OCI-LY7 (cell line): ENCODE measurements around the gene ZNF354B. TPM values are rescaled to one million over a fixed set of nuclear protein-coding genes. Genes with fewer than 3 reads are reported as not detected.

Source experiments
- BruUV-seq: library from RNA; stranded (reverse); fragments of 400-500 nt; replicated peaks from 2 replicates; lab custom pipeline; 2021; lab: Mats Ljungman, UMichigan
- CTCF ChIA-PET: fragments of 300-600 bp; sonication (Branson Sonifier 250); formaldehyde crosslinking; loops from one replicate; lab custom pipeline; 2022; ENCODE audit warnings: antibody characterized with exemption; ENCODE audit not compliant: unreplicated experiment; lab: Charles Lee
- POLR2A ChIA-PET: fragments of 300-600 bp; sonication (Branson Sonifier 250); formaldehyde crosslinking; loops from one replicate; lab custom pipeline; 2022; ENCODE audit warnings: antibody characterized with exemption; lab: Charles Lee
- DNase-seq: peaks from one replicate; pipeline ENCODE4 v3.0.0-alpha.2; 2015; ENCODE audit warnings: low spot score
- H2AFZ ChIP-seq: fragments of 200-600 bp; sonication (generic), shearing (Covaris generic); 2 replicates; pipeline ENCODE4 v1.6.1; 2014; ENCODE audit warnings: mild to moderate bottlenecking, antibody characterized with exemption, low read length, moderate library complexity
- H3K27ac ChIP-seq: fragments of 200-600 bp; sonication (generic); 2 replicates; pipeline ENCODE4 v1.5.1; 2014; ENCODE audit warnings: mixed run types, low read depth, mild to moderate bottlenecking, moderate library complexity, low read length, inconsistent platforms; ENCODE audit not compliant: poor library complexity, severe bottlenecking
- H3K36me3 ChIP-seq: fragments of 200-600 bp; sonication (generic); 2 replicates; pipeline ENCODE4 v1.6.1; 2014; ENCODE audit warnings: mild to moderate bottlenecking, antibody characterized with exemption, low read length, moderate library complexity, mixed read lengths; ENCODE audit not compliant: insufficient read depth
- H3K4me1 ChIP-seq: fragments of 200-600 bp; sonication (generic); 2 replicates; pipeline ENCODE4 v1.5.1; 2014; ENCODE audit warnings: mild to moderate bottlenecking, low read length; ENCODE audit not compliant: insufficient read depth, poor library complexity, severe bottlenecking
- H3K4me2 ChIP-seq: fragments of 200-600 bp; sonication (generic); 2 replicates; pipeline ENCODE4 v1.6.1; 2014; ENCODE audit warnings: mild to moderate bottlenecking, low read length
- H3K4me3 ChIP-seq: fragments of 200-600 bp; sonication (generic); 2 replicates; pipeline ENCODE4 v1.5.1; 2014; ENCODE audit warnings: mild to moderate bottlenecking, low read depth, low read length; ENCODE audit not compliant: poor library complexity, severe bottlenecking
- H3K79me2 ChIP-seq: fragments of 200-600 bp; sonication (generic); 2 replicates; pipeline ENCODE4 v1.6.1; 2016; ENCODE audit warnings: low read depth, mild to moderate bottlenecking, low read length, moderate library complexity, mixed read lengths; ENCODE audit not compliant: insufficient read depth
- H3K9me2 ChIP-seq: fragments of 200-600 bp; sonication (generic); 2 replicates; pipeline ENCODE4 v1.6.1; 2016; ENCODE audit warnings: mild to moderate bottlenecking, low read length, mixed read lengths; ENCODE audit not compliant: insufficient read depth
- H3K9me3 ChIP-seq: fragments of 200-600 bp; sonication (generic); 2 replicates; pipeline ENCODE4 v1.6.1; 2014; ENCODE audit warnings: mild to moderate bottlenecking, mixed run types, low read length, mixed read lengths
- H4K20me1 ChIP-seq: fragments of 200-600 bp; sonication (generic); 2 replicates; pipeline ENCODE4 v1.6.1; 2014; ENCODE audit warnings: mild to moderate bottlenecking, antibody characterized with exemption, low read length, moderate library complexity, mixed read lengths; ENCODE audit not compliant: insufficient read depth
- EZH2phosphoT487 ChIP-seq: fragments of 200-600 bp; sonication (generic); IDR thresholded peaks from 2 replicates; pipeline ENCODE4 v1.6.1; 2018; ENCODE audit warnings: low read depth, borderline replicate concordance, mild to moderate bottlenecking, mixed run types, antibody characterized with exemption, low read length, moderate library complexity, mixed read lengths
- intact Hi-C: fragments of 100-400 bp; cut with micrococcal nuclease; formaldehyde crosslinking; loops from one replicate; pipeline ENCODE4 v1.10.0; 2022; ENCODE audit not compliant: unreplicated experiment
- total RNA-seq, 2 experiments: library from RNA; depleted of rRNA in 1 of 2; stranded (reverse); fragments of >200 nt in 1 of 2; shearing (Covaris generic) in 1 of 2; gene quantifications; 2 replicates each; pipeline ENCODE4 v1.2.3, GENCODE V29; 2014 to 2022
- TF ChIP-seq, protein P1 (sequence below): fragments of 200-600 bp; sonication (generic); conservative IDR thresholded peaks from 2 replicates; pipeline ENCODE4 v1.5.1; 2014; ENCODE audit warnings: mild to moderate bottlenecking, antibody characterized with exemption, low read length, moderate library complexity, mixed read lengths

ZNF354B gene
- total RNA-seq, 2 experiments from 2014 or later, result 11.7 to 15.2 TPM

DNA sequence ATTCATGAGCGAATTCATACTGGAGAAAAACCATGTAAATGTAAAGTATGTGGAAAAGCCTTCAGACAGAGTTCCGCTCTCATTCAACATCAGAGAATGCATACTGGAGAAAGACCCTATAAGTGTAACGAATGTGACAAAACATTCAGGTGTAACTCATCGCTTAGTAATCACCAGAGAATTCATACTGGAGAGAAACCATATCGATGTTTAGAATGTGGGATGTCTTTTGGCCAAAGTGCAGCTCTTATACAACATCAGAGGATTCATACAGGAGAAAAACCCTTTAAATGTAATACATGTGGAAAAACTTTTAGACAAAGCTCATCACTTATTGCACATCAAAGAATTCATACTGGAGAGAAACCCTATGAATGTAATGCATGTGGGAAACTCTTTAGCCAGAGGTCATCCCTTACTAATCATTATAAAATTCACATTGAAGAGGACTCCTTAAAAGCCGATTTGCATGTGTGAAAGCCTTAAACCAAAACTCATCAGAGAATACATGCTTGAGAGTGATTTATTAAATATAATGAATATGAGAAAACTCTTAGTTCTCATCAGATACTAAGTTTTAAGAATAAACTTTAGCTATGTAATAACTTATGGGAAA is 24.2 kb downstream of the ZNF354B start:
- Histone ChIP-seq H2AFZ (no peak overlapping the region), H3K9me2 (no peaks in the 10 kb centered on the region), H3K36me3 (peaks cover 89% of the 10 kb centered on the region), H3K9me3 (peaks cover 39% of the 10 kb centered on the region), H3K4me3 (no peak overlapping the region), H3K79me2 (no peaks in the 10 kb centered on the region), H3K27ac (no peak overlapping the region), H3K4me1 (no peaks in the 10 kb centered on the region), H4K20me1 (no peaks in the 10 kb centered on the region), H3K4me2 (no peak overlapping the region)
- CTCF ChIA-PET, result no interaction called here
- POLR2A ChIA-PET, result no interaction called here
- TF ChIP-seq, protein P1, sequence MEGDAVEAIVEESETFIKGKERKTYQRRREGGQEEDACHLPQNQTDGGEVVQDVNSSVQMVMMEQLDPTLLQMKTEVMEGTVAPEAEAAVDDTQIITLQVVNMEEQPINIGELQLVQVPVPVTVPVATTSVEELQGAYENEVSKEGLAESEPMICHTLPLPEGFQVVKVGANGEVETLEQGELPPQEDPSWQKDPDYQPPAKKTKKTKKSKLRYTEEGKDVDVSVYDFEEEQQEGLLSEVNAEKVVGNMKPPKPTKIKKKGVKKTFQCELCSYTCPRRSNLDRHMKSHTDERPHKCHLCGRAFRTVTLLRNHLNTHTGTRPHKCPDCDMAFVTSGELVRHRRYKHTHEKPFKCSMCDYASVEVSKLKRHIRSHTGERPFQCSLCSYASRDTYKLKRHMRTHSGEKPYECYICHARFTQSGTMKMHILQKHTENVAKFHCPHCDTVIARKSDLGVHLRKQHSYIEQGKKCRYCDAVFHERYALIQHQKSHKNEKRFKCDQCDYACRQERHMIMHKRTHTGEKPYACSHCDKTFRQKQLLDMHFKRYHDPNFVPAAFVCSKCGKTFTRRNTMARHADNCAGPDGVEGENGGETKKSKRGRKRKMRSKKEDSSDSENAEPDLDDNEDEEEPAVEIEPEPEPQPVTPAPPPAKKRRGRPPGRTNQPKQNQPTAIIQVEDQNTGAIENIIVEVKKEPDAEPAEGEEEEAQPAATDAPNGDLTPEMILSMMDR, result no peak
- TF ChIP-seq EZH2phosphoT487, result no peak
- intact Hi-C loops, result no loop called here
- no TSS peak for BruUV-seq
- no peak for DNase-seq

DNA sequence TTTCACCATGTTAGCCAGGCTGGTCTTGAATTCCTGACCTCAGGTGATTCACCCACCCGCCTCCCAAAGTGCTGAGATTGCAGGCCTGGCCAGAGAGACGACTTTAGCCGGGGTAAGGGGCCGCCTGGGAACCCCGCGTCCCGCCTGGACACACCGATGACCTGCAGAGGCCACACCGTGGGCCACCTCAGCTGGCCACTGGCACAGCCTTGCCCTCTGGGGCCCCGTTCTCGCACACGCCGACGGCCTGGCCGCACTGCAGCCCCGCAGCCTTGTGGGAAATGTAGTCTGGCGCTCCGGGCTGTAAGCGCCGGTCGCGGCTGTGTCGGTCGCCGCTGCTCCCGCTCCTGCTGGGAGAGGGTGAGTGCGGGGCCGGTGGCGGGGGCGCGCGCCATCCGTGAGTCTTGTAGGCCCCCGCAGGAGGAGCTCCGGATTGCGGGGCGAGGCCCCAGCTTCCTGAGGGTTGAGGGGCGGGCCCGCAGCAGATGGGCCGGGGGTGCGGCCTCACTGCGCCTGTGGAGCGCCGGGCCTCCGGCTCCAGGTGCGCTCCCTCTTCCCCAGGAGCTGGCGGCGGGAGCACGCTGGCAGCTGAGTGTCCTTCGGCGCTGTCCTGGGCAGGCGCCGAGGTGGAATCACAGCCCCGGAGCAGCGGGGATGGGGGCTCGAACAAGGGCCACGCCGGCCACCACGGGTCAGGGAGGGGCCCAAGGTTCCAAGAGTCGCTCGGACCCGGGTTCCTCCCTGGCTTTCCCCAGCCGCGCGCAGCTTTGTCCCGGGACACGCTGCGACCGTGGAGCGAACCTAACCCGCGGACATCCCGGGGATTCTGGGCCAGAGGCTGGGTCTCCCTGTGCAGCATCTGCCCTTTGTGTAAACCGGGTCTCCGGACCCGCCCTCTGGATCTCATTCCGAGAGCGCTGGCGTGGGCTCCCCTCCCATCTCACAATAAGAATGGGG is 36.1 kb downstream of the ZNF354B start, which contains the start of gene ZFP2:
Gene ZFP2, plus strand, starts transcription at position 299 of the 957 bp plus-strand sequence. CDS start 35,401 bp downstream, outside the sequence.
- peak within 1 kb of the TSS; percentile 64 for H3K4me3 ChIP-seq
- H3K9me3 ChIP-seq, result no peaks in the 10 kb centered on the region
- no peaks in the 10 kb centered on the region for H4K20me1 ChIP-seq
- intact Hi-C loops, result no loop called here
- DNase-seq, result peak; percentile 33
- H2AFZ ChIP-seq, result peak within 1 kb of the TSS; percentile 85
- H3K4me2 ChIP-seq, result peak within 1 kb of the TSS; percentile 54
- ChIA-PET POLR2A (no interaction called here), CTCF (no interaction called here)
- H3K9me2 ChIP-seq, result no peaks in the 10 kb centered on the region
- no TSS peak for BruUV-seq
- no peak within 1 kb of the TSS for H3K27ac ChIP-seq
- H3K36me3 ChIP-seq, result no peaks in the 10 kb centered on the region
- no peaks in the 10 kb centered on the region for H3K79me2 ChIP-seq
- peaks cover 6% of the 10 kb centered on the region for H3K4me1 ChIP-seq
- TF ChIP-seq EZH2phosphoT487, result no peak
- TF ChIP-seq, protein P1, result no peak
